ENCODE results near the gene CAPNS1.

DNA sequence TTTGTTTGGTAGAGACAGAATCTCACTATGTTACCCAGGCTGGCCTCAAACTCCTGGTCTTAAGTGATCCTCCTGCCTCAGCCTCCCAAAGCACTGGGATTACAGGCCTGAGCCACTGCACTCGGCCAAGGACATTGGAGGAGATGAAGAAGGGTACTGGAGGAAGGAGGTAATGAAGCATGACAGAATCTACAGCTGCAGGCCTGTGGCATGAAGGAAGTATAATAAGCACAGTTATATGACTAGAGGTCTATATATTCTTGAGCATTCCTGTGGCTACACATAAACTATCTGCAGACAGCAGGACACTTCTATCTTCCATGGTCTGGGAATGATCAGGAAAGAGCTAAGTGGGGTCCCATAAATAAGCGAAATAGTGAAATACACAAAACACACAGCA is 56.4 kb downstream of the CAPNS1 start:
- TF ChIP-seq CTCF (IDR thresholded peaks at IDR 0.05) (no peak), POLR2A (IDR thresholded peaks at IDR 0.05) (no peak)

All from thyroid gland (tissue), 4 donors.